ENCODE measurements around the gene GPR162.

DNA sequence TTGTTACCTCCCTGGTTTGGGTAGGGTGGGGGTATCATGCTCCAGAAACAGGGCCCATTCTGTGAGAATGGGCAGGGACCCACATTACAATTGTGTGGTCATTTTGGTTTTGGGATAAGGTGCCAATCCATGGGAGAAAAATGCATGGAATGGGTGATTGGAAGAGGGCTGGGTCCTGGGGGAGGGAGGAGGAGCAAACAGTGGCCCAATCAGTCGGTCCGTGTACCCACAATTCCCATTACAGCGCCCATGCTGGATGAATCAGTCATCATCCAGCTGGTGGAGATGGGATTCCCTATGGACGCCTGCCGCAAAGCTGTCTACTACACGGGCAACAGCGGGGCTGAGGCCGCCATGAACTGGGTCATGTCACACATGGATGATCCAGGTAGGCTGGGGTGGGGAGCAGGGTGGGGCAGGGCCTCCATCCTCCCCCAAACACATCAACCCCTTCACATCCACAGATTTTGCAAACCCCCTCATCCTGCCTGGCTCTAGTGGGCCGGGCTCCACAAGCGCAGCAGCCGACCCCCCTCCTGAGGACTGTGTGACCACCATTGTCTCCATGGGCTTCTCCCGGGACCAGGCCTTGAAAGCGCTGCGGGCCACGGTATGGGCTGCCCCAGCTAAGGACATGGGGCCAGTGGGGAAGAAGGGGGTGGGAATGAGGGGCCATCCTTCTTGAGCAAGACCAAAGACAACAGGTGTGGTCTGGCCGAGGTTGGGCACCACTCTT, 42.1 kb downstream of the GPR162 start:
- TF ChIP-seq EP300 (IDR thresholded peaks at IDR 0.05; ENCODE audit: borderline replicate concordance) (no peak), TAF1 (IDR thresholded peaks at IDR 0.05; ENCODE audit: low read depth) (no peak), RAD21 (IDR thresholded peaks at IDR 0.05; ENCODE audit: low read depth) (no peak), YY1 (IDR thresholded peaks at IDR 0.05; ENCODE audit: low read depth) (no peak), TCF12 (IDR thresholded peaks at IDR 0.05; ENCODE audit: low read depth) (no peak), CEBPB (IDR thresholded peaks at IDR 0.05) (no peak), FOXM1 (IDR thresholded peaks at IDR 0.05; ENCODE audit: borderline replicate concordance, low read depth) (no peak), TEAD4 (IDR thresholded peaks at IDR 0.05) (no peak), USF1 (IDR thresholded peaks at IDR 0.05) (no peak), MAX (IDR thresholded peaks at IDR 0.05) (no peak)
- TF ChIP-seq, protein P1, sequence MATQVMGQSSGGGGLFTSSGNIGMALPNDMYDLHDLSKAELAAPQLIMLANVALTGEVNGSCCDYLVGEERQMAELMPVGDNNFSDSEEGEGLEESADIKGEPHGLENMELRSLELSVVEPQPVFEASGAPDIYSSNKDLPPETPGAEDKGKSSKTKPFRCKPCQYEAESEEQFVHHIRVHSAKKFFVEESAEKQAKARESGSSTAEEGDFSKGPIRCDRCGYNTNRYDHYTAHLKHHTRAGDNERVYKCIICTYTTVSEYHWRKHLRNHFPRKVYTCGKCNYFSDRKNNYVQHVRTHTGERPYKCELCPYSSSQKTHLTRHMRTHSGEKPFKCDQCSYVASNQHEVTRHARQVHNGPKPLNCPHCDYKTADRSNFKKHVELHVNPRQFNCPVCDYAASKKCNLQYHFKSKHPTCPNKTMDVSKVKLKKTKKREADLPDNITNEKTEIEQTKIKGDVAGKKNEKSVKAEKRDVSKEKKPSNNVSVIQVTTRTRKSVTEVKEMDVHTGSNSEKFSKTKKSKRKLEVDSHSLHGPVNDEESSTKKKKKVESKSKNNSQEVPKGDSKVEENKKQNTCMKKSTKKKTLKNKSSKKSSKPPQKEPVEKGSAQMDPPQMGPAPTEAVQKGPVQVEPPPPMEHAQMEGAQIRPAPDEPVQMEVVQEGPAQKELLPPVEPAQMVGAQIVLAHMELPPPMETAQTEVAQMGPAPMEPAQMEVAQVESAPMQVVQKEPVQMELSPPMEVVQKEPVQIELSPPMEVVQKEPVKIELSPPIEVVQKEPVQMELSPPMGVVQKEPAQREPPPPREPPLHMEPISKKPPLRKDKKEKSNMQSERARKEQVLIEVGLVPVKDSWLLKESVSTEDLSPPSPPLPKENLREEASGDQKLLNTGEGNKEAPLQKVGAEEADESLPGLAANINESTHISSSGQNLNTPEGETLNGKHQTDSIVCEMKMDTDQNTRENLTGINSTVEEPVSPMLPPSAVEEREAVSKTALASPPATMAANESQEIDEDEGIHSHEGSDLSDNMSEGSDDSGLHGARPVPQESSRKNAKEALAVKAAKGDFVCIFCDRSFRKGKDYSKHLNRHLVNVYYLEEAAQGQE (IDR thresholded peaks at IDR 0.05; ENCODE audit: low read depth), result no peak
